ENCODE results near the gene CREB5.

The CREB5 gene

GRCh38 chr7:28702171-28702570 lies 289.9 kb downstream of the CREB5 start:
- H3K27me3 Mint-ChIP-seq, result peaks cover 3% of the 10 kb centered on the region
- H3K4me3 Mint-ChIP-seq, result no peak overlapping the region
- H3K36me3 Mint-ChIP-seq, result no peaks in the 10 kb centered on the region
- H3K4me1 Mint-ChIP-seq (ENCODE audit: low read depth), result no peaks in the 10 kb centered on the region
- H3K27ac Mint-ChIP-seq, result no peak overlapping the region
- H3K9me3 Mint-ChIP-seq (ENCODE audit: low read depth), result no peaks in the 10 kb centered on the region

- H3K4me3 Mint-ChIP-seq, result no peak overlapping the region
- H3K27ac Mint-ChIP-seq, result no peak overlapping the region
- H3K27me3 Mint-ChIP-seq, result peaks cover 3% of the 10 kb centered on the region
These were observed 290.9 kb downstream of the CREB5 start for GRCh38 chr7:28703037-28703765.

GRCh38 chr7:28704706-28705105 lies 292.4 kb downstream of the CREB5 start:
- no peaks in the 10 kb centered on the region for H3K9me3 Mint-ChIP-seq (ENCODE audit: low read depth)
- H3K4me3 Mint-ChIP-seq, result no peak overlapping the region
- H3K36me3 Mint-ChIP-seq, result no peaks in the 10 kb centered on the region
- no peaks in the 10 kb centered on the region for H3K4me1 Mint-ChIP-seq (ENCODE audit: low read depth)
- H3K27ac Mint-ChIP-seq, result no peak overlapping the region
- peaks cover 3% of the 10 kb centered on the region for H3K27me3 Mint-ChIP-seq

More at GRCh38 chr7:28703037-28703765, 290.9 kb downstream of the CREB5 start:
- Mint-ChIP-seq H3K36me3 (no peaks in the 10 kb centered on the region), H3K4me1 (ENCODE audit: low read depth) (no peaks in the 10 kb centered on the region), H3K9me3 (ENCODE audit: low read depth) (no peaks in the 10 kb centered on the region)

GRCh38 chr7:28705350-28705749 lies 293.0 kb downstream of the CREB5 start:
- H3K27ac Mint-ChIP-seq, result no peak overlapping the region
- peaks cover 3% of the 10 kb centered on the region for H3K27me3 Mint-ChIP-seq
- H3K4me3 Mint-ChIP-seq, result no peak overlapping the region
- no peaks in the 10 kb centered on the region for H3K9me3 Mint-ChIP-seq (ENCODE audit: low read depth)
- H3K4me1 Mint-ChIP-seq (ENCODE audit: low read depth), result no peaks in the 10 kb centered on the region
- no peaks in the 10 kb centered on the region for H3K36me3 Mint-ChIP-seq

GRCh38 chr7:28706584-28706983 lies 294.3 kb downstream of the CREB5 start:
- Mint-ChIP-seq H3K9me3 (ENCODE audit: low read depth) (no peaks in the 10 kb centered on the region), H3K36me3 (no peaks in the 10 kb centered on the region), H3K4me1 (ENCODE audit: low read depth) (no peaks in the 10 kb centered on the region), H3K4me3 (no peak overlapping the region), H3K27ac (no peak overlapping the region), H3K27me3 (peaks cover 3% of the 10 kb centered on the region)

GRCh38 chr7:28707291-28707690 lies 295.0 kb downstream of the CREB5 start:
- Mint-ChIP-seq H3K4me1 (ENCODE audit: low read depth) (no peaks in the 10 kb centered on the region), H3K9me3 (ENCODE audit: low read depth) (no peaks in the 10 kb centered on the region), H3K36me3 (no peaks in the 10 kb centered on the region), H3K4me3 (no peak overlapping the region), H3K27ac (no peak overlapping the region), H3K27me3 (peaks cover 3% of the 10 kb centered on the region)

GRCh38 chr7:28708033-28708951 lies 296.0 kb downstream of the CREB5 start:
- H3K9me3 Mint-ChIP-seq (ENCODE audit: low read depth), result no peaks in the 10 kb centered on the region
- peaks cover 3% of the 10 kb centered on the region for H3K27me3 Mint-ChIP-seq
- H3K4me3 Mint-ChIP-seq, result no peak overlapping the region
- H3K4me1 Mint-ChIP-seq (ENCODE audit: low read depth), result no peaks in the 10 kb centered on the region
- no peak overlapping the region for H3K27ac Mint-ChIP-seq
- no peaks in the 10 kb centered on the region for H3K36me3 Mint-ChIP-seq

GRCh38 chr7:28709748-28710147 lies 297.4 kb downstream of the CREB5 start:
- Mint-ChIP-seq H3K4me1 (ENCODE audit: low read depth) (no peaks in the 10 kb centered on the region), H3K27ac (no peak overlapping the region), H3K27me3 (peaks cover 3% of the 10 kb centered on the region), H3K4me3 (no peak overlapping the region), H3K9me3 (ENCODE audit: low read depth) (no peaks in the 10 kb centered on the region), H3K36me3 (no peaks in the 10 kb centered on the region)

- H3K4me3 Mint-ChIP-seq, result no peak overlapping the region
- no peak overlapping the region for H3K27ac Mint-ChIP-seq
- H3K4me1 Mint-ChIP-seq (ENCODE audit: low read depth), result no peaks in the 10 kb centered on the region
- H3K27me3 Mint-ChIP-seq, result peaks cover 1% of the 10 kb centered on the region
- H3K36me3 Mint-ChIP-seq, result no peaks in the 10 kb centered on the region
- H3K9me3 Mint-ChIP-seq (ENCODE audit: low read depth), result no peaks in the 10 kb centered on the region
These were observed 298.8 kb downstream of the CREB5 start for GRCh38 chr7:28711114-28711513.

GRCh38 chr7:28714459-28715120 lies 302.3 kb downstream of the CREB5 start:
- no peaks in the 10 kb centered on the region for H3K9me3 Mint-ChIP-seq (ENCODE audit: low read depth)
- no peaks in the 10 kb centered on the region for H3K27me3 Mint-ChIP-seq
- no peaks in the 10 kb centered on the region for H3K36me3 Mint-ChIP-seq
- no peak overlapping the region for H3K4me3 Mint-ChIP-seq
- no peaks in the 10 kb centered on the region for H3K4me1 Mint-ChIP-seq (ENCODE audit: low read depth)
- no peak overlapping the region for H3K27ac Mint-ChIP-seq

GRCh38 chr7:28717445-28718054 lies 305.2 kb downstream of the CREB5 start:
- Mint-ChIP-seq H3K4me3 (no peak overlapping the region), H3K4me1 (ENCODE audit: low read depth) (no peaks in the 10 kb centered on the region), H3K9me3 (ENCODE audit: low read depth) (no peaks in the 10 kb centered on the region), H3K27me3 (no peaks in the 10 kb centered on the region), H3K27ac (no peak overlapping the region), H3K36me3 (no peaks in the 10 kb centered on the region)

GRCh38 chr7:28718055-28718481 lies 305.8 kb downstream of the CREB5 start:
- Mint-ChIP-seq H3K27me3 (no peaks in the 10 kb centered on the region), H3K4me1 (ENCODE audit: low read depth) (no peaks in the 10 kb centered on the region), H3K36me3 (no peaks in the 10 kb centered on the region), H3K4me3 (no peak overlapping the region), H3K27ac (no peak overlapping the region), H3K9me3 (ENCODE audit: low read depth) (no peaks in the 10 kb centered on the region)

GRCh38 chr7:28718545-28718944 lies 306.2 kb downstream of the CREB5 start:
- no peaks in the 10 kb centered on the region for H3K27me3 Mint-ChIP-seq
- no peaks in the 10 kb centered on the region for H3K4me1 Mint-ChIP-seq (ENCODE audit: low read depth)
- no peak overlapping the region for H3K4me3 Mint-ChIP-seq
- H3K36me3 Mint-ChIP-seq, result no peaks in the 10 kb centered on the region
- no peak overlapping the region for H3K27ac Mint-ChIP-seq
- H3K9me3 Mint-ChIP-seq (ENCODE audit: low read depth), result no peaks in the 10 kb centered on the region

- H3K9me3 Mint-ChIP-seq (ENCODE audit: low read depth), result no peaks in the 10 kb centered on the region
- H3K27me3 Mint-ChIP-seq, result no peaks in the 10 kb centered on the region
- H3K27ac Mint-ChIP-seq, result no peak overlapping the region
- peaks cover 5% of the 10 kb centered on the region for H3K4me1 Mint-ChIP-seq (ENCODE audit: low read depth)
- no peak overlapping the region for H3K4me3 Mint-ChIP-seq
- no peaks in the 10 kb centered on the region for H3K36me3 Mint-ChIP-seq
These were observed 310.4 kb downstream of the CREB5 start for GRCh38 chr7:28722684-28723083.

GRCh38 chr7:28723336-28723735 lies 311.0 kb downstream of the CREB5 start:
- Mint-ChIP-seq H3K27me3 (no peaks in the 10 kb centered on the region), H3K4me3 (no peak overlapping the region), H3K4me1 (ENCODE audit: low read depth) (peaks cover 5% of the 10 kb centered on the region), H3K36me3 (no peaks in the 10 kb centered on the region), H3K27ac (no peak overlapping the region), H3K9me3 (ENCODE audit: low read depth) (no peaks in the 10 kb centered on the region)

All from activated naive CD8-positive, alpha-beta T cell (primary cell).